Omental fat pad (tissue), 4 donors: ENCODE results near the gene DPP6. TPM values are rescaled to one million over a fixed set of nuclear protein-coding genes. Genes with fewer than 3 reads are reported as not detected.

ENCODE experiments used
- ATAC-seq: fragments of 150-250 bp; one replicate; pipeline ENCODE4 v1.9.1; 2016; ENCODE audit warnings: mild to moderate bottlenecking, moderate library complexity; ENCODE audit not compliant: low FRiP score
- DNase-seq: peaks from one replicate; pipeline ENCODE4 v3.0.0-alpha.2; 2019; ENCODE audit warnings: low spot score
- total RNA-seq, 4 donors: library from RNA; depleted of rRNA; stranded (reverse); fragments of >200 nt; gene quantifications; one replicate each; pipeline ENCODE4 v1.1.0, GENCODE V29; 2016
- TF ChIP-seq, protein P1 (sequence below), 3 donors: fragments of 450-650 bp; IDR thresholded peaks; one replicate each; pipeline ENCODE4 v1.5.1; 2016 to 2017; ENCODE audit warnings: antibody characterized with exemption in 3 of 3, mild to moderate bottlenecking in 3 of 3, moderate library complexity in 2 of 3

Gene DPP6
- total RNA-seq, 4 donors from 2014 or later = 0.13 to 1.8 (median 1.3) TPM

- TF ChIP-seq, protein P1, sequence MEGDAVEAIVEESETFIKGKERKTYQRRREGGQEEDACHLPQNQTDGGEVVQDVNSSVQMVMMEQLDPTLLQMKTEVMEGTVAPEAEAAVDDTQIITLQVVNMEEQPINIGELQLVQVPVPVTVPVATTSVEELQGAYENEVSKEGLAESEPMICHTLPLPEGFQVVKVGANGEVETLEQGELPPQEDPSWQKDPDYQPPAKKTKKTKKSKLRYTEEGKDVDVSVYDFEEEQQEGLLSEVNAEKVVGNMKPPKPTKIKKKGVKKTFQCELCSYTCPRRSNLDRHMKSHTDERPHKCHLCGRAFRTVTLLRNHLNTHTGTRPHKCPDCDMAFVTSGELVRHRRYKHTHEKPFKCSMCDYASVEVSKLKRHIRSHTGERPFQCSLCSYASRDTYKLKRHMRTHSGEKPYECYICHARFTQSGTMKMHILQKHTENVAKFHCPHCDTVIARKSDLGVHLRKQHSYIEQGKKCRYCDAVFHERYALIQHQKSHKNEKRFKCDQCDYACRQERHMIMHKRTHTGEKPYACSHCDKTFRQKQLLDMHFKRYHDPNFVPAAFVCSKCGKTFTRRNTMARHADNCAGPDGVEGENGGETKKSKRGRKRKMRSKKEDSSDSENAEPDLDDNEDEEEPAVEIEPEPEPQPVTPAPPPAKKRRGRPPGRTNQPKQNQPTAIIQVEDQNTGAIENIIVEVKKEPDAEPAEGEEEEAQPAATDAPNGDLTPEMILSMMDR (IDR thresholded peaks at IDR 0.05) = no peak
- DNase-seq (no peak), ATAC-seq (no peak)
Measured at GRCh38 chr7:154451480-154452457, 399.6 kb downstream of the DPP6 start.

- TF ChIP-seq, protein P1 (IDR thresholded peaks at IDR 0.05) = no peak
- no peak for ATAC-seq
- DNase-seq = no peak
Measured at GRCh38 chr7:154463794-154464193, 411.6 kb downstream of the DPP6 start.

DNA sequence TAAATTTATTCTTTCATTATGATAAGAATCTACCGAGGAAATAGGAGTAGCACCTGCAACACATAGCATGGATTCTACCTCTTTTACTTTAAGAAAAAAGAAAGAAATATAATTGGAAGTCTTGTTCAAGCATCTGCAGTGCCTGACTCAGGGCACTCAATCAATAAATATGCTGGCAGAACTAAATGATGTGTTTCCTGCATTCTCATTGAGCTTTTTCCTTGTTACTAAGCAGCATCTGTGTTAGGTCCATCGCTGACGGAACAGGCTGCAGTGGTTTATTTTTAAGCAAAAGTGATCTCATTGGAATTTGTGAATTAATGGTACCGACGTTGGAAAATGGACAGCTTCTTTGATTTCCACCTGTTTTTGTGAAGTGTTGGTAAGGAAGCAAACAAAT lies 417.5 kb downstream of the DPP6 start:
- ATAC-seq (no peak), DNase-seq (no peak)
- TF ChIP-seq, protein P1 (IDR thresholded peaks at IDR 0.05) = no peak

GRCh38 chr7:154472343-154472742 lies 420.1 kb downstream of the DPP6 start:
- TF ChIP-seq, protein P1 (IDR thresholded peaks at IDR 0.05) = no peak
- DNase-seq (no peak), ATAC-seq (no peak)

DNA sequence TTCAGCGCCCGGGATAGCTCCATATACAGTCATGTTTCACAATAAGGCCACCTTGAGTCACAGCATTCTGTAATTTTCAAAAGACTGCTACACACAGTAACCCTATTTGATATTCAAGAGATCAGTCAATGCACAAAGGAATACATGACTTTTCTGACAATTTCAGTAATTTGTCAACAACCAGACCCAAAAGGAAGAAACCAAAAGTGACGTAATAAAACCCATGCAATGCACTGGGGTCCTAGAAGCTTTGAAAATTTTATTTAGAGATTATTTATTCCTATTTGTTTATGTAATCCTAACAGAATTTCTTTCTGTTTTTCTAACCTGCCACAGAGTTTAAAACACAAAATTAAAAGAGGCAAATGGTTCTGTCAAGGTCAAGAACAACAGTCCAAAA lies 421.2 kb downstream of the DPP6 start:
- TF ChIP-seq, protein P1 (IDR thresholded peaks at IDR 0.05) = no peak
- no peak for DNase-seq
- ATAC-seq = no peak

- ATAC-seq (no peak), DNase-seq (no peak)
- TF ChIP-seq, protein P1 (IDR thresholded peaks at IDR 0.05) = no peak
Measured at GRCh38 chr7:154474903-154475520, 422.8 kb downstream of the DPP6 start.
